HG02571 (cell line): ENCODE results near the gene IKBIP.
"Not testable (repeated sequence)": the region's sequence is repeated elsewhere in the genome, so short reads cannot be mapped to it uniquely, and the experiment has no call there.

ENCODE experiments used
- ATAC-seq: cut with Tn5 transposase; IDR thresholded peaks from one replicate; pipeline ENCODE4 v1.9.1; 2021; ENCODE audit warnings: mild to moderate bottlenecking, moderate library complexity; ENCODE audit not compliant: unreplicated experiment

IKBIP gene

DNA sequence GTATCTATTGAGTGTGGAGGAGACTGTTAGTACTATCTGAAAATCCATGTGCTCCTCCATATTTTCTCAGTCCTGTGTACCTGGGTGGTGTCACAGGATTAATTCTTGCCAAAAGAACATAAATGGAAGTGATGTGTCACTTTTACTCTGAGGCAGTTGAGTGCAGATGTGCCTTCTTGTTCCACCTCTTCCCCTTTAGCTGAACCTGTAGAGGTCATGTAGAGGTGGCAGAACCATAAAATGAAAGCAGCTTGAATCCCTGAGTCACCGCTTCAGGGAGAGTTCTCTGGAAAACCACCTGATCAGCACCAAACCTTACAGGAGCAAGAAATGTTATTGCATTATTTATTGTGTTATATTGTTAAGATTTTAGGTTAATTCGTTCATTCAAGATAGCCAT is 65.8 kb downstream of the IKBIP start:
- no peak for ATAC-seq

DNA sequence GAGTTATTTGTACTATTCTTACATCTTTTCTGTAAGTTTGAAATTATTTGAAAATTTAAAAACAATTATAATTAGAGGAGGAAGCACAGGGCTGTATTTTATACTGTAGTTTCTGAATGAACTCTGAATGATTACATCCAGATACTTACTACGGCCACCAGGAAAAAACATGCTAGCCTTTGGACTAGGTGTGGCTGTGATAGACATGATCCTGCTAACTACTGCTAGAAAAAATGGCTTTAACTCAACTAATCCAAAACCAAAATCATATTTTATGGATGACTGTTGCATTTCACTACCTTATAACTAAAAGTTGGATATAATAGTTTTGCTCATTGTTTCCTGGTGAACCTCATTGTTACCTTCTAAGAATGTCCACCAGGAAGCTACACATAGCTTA is 66.2 kb downstream of the IKBIP start:
- no peak for ATAC-seq

DNA sequence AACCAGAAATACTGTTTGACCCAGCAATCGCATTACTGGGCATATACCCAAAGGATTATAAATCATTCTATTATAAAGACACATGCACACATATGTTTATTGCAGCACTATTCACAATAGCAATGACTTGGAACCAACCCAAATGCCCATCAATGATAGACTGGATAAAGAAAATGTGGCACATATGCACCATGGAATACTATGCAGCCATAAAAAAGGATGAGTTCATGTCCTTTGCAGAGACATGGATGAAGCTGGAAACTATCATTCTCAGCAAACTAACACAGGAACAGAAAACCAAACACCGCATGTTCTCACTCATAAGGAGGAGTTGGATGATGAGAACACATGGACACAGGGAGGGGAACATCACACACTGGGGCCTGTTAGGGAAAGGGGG is 67.8 kb downstream of the IKBIP start:
- ATAC-seq = not testable (repeated sequence)

DNA sequence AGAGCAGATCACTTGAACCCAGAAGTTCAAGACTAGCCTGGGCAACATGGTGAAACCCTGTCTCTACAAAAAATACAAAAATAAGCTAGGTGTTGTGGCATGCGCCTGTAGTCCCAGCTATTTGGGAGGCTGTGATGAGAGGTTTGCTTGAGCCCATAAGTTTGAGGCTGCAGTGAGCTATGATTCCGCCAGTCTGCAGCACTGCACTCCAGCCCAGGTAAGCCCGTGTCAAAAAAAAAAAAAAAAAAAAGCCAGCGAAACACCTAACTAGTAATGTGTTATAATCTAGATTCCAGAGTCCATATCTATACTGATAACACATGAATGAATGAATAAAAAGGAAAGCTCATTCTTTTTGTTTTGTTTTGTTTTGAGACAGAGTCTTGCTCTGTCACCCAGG is 69.6 kb downstream of the IKBIP start:
- ATAC-seq = no peak
